ENCODE results near the gene TRIM59.

Gene TRIM59

DNA sequence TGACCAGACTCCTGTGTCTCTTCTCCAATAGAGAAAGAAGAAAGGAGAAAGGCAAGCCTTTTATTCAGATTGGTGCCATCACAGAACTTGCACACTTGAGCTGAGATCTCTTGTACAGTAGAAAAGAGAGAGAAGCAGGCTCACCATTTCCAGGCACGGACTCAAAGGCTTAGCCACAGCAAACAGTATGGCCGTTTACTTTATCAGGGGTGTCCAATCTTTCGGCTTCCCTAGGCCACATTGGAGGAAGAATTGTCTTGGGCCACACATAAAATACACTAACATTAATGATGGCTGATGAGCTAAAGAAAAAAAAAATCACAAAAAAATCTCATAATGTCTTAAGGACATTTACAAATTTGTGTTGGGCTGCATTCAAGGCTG lies 55.6 kb downstream of the TRIM59 start:
- in situ Hi-C loops (cut with MboI; ENCODE audit: low sequenced_read_pairs, unreplicated experiment): no loop called here
- DNase-seq (ENCODE audit: low spot score): no peak
- TF ChIP-seq, protein P1, sequence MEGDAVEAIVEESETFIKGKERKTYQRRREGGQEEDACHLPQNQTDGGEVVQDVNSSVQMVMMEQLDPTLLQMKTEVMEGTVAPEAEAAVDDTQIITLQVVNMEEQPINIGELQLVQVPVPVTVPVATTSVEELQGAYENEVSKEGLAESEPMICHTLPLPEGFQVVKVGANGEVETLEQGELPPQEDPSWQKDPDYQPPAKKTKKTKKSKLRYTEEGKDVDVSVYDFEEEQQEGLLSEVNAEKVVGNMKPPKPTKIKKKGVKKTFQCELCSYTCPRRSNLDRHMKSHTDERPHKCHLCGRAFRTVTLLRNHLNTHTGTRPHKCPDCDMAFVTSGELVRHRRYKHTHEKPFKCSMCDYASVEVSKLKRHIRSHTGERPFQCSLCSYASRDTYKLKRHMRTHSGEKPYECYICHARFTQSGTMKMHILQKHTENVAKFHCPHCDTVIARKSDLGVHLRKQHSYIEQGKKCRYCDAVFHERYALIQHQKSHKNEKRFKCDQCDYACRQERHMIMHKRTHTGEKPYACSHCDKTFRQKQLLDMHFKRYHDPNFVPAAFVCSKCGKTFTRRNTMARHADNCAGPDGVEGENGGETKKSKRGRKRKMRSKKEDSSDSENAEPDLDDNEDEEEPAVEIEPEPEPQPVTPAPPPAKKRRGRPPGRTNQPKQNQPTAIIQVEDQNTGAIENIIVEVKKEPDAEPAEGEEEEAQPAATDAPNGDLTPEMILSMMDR (IDR thresholded peaks at IDR 0.05; ENCODE audit: borderline replicate concordance, control extremely low read depth, extremely low read depth, insufficient read depth, missing control alignments): no peak

DNA sequence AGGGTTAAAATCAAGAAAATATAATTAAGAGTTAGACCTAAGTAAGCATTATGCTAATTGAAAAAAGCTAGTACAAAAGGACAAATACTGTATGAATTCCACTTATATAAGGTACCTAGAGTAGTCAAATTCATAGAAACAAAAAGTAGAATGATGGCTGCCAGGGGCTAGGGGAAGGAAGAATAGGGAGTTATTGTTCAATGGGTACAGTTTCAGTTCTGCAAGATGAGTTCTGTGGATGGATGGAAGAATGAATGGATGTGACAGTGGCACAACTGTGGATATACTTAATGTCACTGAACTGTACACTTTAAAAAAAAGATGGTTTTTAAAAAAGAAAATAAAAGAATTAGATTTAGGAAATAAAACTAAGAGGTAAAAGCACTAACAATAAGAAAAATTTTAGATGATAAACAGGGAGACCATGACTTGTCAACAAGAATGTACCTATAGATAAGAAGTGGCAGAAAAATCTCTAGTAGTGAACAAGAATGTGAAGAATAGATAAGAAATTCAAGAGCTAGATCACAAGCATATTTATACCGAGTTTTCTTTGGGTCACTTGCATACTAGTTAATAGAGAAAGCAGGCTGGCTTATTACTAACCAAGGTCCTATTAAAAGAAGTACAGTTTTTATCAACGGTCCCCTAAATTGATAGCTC lies 56.1 kb downstream of the TRIM59 start:
- TF ChIP-seq, protein P1 (IDR thresholded peaks at IDR 0.05; ENCODE audit: borderline replicate concordance, control extremely low read depth, extremely low read depth, insufficient read depth, missing control alignments): no peak
- no peak for DNase-seq (ENCODE audit: low spot score)
- in situ Hi-C loops (cut with MboI; ENCODE audit: low sequenced_read_pairs, unreplicated experiment): no loop called here

GRCh38 chr3:160392798-160393197 lies 56.8 kb downstream of the TRIM59 start:
- TF ChIP-seq, protein P1 (IDR thresholded peaks at IDR 0.05; ENCODE audit: borderline replicate concordance, control extremely low read depth, extremely low read depth, insufficient read depth, missing control alignments): no peak
- in situ Hi-C loops (cut with MboI; ENCODE audit: low sequenced_read_pairs, unreplicated experiment): no loop called here
- DNase-seq (ENCODE audit: low spot score): no peak

DNA sequence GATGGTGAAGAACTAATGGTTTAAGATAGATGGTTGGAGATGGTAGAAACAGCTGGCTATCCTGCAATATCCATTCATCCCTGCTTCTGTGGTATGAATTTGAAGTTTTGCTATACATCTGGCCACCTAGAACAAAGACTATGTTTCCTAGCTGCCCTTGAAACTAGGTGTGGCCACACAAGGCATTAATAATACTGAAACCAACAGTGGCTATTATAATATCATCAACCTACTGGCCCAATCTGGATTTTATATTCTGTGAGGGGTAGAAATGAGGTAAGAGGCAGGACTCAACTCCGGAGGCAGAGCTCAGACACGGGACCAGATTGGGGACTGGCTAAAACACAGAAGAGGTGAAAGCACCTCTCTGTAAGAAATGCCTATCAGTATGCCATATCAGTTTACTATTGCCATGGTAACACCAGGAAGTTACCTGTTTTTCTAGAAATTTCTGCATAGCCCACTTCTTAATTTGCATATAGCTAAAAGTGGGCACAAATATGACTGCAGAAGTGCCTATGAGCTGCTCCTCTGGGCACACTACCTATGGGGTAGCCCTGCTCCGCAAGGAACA lies 58.9 kb downstream of the TRIM59 start:
- in situ Hi-C loops (cut with MboI; ENCODE audit: low sequenced_read_pairs, unreplicated experiment): no loop called here
- DNase-seq (ENCODE audit: low spot score): no peak
- TF ChIP-seq, protein P1 (IDR thresholded peaks at IDR 0.05; ENCODE audit: borderline replicate concordance, control extremely low read depth, extremely low read depth, insufficient read depth, missing control alignments): no peak
